ENCODE data around the gene COLEC12.
"Not testable (repeated sequence)": the region's sequence is repeated elsewhere in the genome, so short reads cannot be mapped to it uniquely, and the experiment has no call there.

COLEC12 gene

GRCh38 chr18:313931-314330, 186.6 kb downstream of the COLEC12 start:
- no peak for DNase-seq

DNA sequence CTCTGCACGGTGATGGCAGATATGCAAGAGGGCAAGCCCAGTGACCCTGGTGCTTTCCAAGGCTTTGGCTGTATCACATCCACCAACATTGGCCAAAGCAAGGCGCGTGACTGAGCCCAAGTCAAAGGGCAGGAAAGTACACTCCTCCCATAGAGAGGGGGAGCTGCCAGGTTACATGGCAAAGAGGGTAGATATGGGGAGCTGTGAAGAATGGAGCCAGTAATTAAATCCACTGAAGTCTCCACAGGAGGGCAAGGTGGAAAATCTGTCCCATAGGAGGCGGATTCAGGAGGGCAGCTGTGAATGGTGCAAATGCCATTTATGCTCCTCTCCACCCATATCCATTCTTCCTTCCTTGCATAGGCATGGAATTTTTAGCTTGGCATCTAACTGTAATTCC, 188.1 kb downstream of the COLEC12 start:
- no peak for DNase-seq

DNA sequence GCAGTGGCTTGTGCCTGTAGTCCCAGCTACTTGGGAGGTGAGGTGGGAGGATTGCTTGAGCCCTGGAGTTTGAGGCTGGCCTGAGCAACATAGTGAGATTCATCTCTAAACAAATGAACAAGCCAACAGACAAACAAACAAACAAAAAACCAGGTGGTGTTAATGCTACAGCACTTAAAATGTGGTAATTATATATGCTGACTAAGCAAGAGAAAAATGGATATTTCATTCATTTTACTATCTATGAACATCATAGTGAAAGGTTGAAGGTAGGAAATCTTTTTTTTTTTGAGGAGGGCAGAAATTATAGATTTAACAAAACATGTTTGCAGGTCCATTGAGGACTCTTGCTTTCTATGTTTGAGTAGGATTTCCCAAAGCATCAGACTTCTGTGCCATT, 190.5 kb downstream of the COLEC12 start:
- DNase-seq: no peak

GRCh38 chr18:308086-308485, 192.4 kb downstream of the COLEC12 start:
- not testable (repeated sequence) for DNase-seq

DNA sequence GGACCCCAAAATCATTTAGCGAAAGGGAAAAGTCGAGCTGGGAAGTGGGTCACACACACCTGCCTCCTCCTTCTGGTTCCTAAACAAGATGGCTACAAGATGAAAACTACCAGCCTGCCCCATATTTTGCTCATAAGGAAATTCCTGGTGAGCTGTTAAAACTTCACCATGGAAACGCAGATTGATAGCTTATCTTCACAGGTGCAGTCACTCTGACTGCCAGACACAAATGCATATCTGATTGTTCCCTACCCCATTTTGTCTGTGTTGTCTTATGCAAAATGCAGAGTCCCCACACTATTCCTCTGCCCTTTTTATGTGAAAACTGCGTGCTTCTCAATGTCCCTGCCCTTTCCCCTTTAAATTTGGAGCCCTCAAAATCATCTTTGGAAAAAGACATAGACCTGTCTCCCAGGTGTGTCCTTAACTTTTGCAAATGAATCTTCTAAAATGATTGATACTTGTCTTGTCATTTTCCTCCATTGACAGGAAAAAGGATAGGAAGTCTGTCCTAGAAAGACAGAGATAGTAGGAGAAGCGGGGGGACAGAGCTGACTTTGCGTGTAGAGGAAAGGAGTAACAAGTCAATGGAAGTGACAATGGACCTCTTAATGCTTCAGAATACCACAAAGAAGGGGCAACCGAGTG, 193.8 kb downstream of the COLEC12 start:
- DNase-seq: no peak

GRCh38 chr18:305003-305501, 195.4 kb downstream of the COLEC12 start:
- DNase-seq: no peak

DNA sequence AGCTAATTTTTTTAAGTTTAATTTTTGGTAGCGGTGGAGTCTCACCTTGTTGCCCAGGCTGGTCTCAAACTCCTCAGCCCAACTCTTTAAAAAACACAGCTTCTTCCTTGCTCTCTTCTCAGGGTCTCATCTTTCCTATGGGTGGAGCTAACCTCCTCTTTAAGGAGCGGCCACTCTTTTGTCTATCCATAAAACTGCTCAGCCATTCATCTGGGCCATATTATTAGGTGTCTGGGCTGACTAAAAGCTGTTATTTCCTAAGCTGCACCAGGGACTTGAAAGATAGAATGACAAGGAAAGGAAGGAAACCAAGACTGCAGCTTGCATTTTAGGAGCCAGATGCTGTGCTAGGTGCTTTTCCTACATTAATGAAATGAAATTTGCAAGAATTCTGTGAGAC, 196.9 kb downstream of the COLEC12 start:
- DNase-seq: no peak

DNA sequence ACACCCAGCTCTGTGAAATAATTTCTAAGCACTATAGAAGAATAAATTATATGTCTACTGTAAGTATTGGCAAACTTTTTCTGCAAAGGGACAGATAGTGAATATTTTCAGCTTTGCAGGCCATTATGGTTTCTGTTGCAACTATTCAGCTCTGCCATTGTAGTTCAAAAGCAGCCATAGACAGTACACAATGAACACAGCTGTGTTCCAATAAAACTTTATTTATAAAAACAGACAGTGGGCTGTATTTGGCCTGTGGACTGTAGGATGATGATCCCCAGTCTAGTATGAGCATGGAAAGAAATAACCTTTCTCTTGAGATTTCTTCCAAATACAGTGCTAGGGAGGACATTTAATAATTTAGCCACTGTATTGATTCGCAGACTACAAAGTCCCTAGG, 197.5 kb downstream of the COLEC12 start:
- DNase-seq: no peak

GRCh38 chr18:302097-302496, 198.4 kb downstream of the COLEC12 start:
- DNase-seq: no peak

GRCh38 chr18:297936-298335, 202.6 kb downstream of the COLEC12 start:
- DNase-seq: no peak

GRCh38 chr18:295756-296490, 204.6 kb downstream of the COLEC12 start:
- DNase-seq: no peak

- DNase-seq: no peak
These were observed 205.9 kb downstream of the COLEC12 start for GRCh38 chr18:294566-294965.

DNA sequence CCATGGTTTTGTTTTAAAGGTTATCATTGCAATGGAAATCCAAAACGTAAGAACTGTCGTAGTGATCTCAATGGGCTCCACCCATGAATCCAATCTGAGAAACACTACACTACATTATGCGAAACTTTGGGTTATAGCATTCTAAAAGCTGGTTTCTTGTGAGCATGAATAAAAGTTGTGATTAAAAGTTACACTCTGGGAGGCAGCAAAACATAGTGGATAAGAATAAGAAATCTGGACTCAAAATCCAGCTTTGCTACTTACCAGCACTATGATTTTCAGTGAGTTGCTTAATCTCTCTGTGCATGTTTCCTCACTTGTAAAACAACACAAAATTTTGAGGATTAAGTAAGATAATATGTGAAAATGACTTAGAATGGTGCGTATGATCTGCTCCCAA, 207.0 kb downstream of the COLEC12 start:
- DNase-seq: no peak

DNA sequence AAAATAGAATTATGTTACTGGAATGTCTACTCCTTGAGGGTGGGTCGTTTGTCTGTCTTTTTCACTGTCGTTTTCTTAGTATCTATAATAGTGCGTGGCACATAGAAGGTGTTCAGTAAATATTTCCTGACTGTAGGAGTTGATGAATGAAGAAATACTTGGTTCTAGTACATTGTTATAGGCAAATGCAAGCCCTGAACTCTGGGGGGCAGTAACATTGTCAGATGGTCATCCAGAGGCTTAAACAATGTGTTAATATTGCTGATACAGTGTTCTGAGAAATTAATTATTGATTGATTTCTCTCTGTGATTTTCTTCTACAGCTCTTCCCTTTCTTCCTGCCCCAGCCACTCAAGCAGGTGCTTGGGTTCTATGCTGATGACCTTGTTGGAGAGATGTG, 208.2 kb downstream of the COLEC12 start:
- DNase-seq: peak; percentile 25

DNA sequence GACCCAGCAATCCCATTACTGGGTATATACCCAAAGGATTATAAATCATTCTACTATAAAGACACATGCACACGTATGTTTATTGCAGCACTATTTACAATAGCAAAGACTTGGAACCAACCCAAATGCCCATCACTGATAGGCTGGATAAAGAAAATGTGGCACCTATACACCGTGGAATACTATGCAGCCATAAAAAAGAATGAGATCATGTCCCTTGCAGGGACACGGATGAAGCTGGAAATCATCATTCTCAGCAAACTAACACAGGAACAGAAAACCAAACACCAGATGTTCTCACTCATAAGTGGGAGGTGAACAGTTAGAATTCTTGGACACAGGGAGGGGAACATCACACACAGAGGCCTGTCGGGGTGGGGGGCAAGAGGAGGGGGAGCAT, 210.5 kb downstream of the COLEC12 start:
- DNase-seq: not testable (repeated sequence)

GRCh38 chr18:289026-289425, 211.5 kb downstream of the COLEC12 start:
- DNase-seq: no peak

GRCh38 chr18:286515-287310, 213.8 kb downstream of the COLEC12 start:
- DNase-seq: peak; percentile 41

DNA sequence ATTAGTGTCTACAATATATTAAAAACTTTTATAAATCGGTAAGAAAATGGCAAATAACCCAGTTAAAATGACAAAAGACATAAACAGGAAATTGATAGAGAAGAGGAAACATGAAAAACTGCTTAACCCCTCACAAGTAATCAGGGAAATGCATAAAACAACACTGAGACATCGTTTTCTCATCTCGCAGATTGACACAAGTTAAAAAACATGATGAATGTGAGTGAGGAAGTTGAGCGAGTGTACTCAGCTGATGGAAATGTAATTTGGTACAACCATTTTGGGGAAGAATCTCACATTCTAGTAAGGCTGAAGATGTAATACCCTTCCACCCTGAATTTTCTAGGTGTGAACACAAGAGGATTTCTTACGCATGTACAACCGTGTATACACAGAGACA, 214.7 kb downstream of the COLEC12 start:
- peak; percentile 11 for DNase-seq

- DNase-seq: peak; percentile 27
These were observed 225.0 kb downstream of the COLEC12 start for GRCh38 chr18:275486-275885.

DNA sequence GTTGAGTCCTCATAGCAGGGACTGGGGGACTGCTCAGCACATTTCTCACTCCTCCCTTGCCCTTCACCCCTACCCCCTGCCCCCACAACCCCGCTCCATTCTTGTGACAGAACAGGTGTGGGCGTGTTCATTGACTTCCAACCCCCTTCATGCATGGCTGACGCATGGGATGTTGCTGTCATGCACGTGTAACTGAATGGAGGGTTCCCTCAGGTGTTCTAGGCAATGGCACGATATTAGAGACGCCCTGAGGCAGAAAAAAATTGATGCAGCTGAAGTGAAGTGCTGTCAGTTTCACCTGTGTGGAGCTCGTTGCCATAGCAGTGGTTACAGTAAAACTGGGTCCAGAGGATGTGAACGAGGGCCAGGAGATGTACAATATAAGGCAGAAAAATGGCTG, 226.2 kb downstream of the COLEC12 start:
- DNase-seq: no peak

DNA sequence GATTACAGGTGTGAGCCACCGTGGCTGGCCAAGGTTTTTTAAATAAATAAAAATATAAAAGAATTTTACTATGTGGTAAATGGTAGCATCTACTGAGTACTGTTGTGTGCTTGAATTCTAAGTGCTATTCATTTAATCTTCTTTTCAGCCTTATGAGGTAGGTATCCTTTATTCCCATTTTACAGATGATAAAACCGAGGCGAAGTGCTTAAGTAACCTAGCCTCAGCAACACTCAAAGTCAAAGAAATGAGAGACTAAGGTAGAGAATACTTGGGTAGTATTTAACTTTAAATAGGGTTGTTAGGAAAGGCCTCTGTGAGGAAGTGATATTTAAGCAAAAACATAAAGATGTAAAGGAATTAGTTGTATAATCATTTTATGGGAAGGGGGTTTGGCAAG, 227.0 kb downstream of the COLEC12 start:
- no peak for DNase-seq

DNA sequence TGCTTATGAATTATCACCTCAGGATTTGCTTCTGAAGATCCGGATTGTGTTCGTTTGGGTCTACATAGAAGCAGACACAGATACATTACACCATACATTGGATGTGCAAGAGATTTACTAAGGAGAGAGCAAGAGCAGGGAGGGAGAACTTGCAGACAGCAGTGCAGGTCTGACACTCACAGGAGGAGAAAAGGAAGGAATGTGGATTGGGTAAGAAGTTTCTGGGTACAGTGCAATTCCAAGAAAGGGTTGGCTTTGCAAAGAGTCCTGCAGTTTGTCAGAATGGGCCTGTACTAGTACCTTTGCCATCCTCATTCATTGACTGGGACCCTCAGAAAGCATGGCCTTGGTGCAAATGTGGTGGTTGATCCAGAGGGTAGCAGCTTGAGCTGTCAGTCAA, 227.9 kb downstream of the COLEC12 start:
- DNase-seq: no peak

DNA sequence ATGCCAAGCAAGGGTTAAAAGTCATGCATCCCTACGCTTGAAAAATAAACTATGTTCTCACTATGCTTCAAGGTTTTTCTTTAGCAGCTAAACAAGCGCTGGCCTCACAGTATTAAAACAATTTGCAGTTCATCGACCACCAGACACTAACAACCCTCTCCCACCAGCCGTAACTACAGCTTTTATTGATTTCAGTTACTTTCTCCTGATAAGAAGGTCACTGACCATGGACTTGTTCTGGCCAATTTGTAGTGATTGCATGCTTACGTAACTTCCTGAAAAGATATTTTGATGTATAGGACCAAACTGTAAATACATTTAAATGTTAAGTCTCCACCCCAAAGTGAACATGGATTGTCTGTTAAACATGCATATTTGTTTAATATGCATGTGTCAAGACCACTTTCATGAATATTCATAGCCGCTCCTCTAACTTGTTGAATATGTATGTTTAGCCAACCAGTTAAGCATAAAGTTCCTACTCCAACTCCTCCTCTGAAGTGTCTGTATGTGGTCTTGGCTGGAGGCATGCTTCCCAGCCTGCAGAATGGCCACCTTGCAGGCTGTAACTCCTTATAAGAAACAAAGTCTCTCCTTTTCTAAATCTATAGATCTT, 230.9 kb downstream of the COLEC12 start:
- peak; percentile 42 for DNase-seq

All from OCI-M1 (cell line).